DMS114 treated with DMSO at 0.1 percent for 48 hours (cell line): ENCODE data around the gene MYL7.
"Not testable (repeated sequence)": the region's sequence is repeated elsewhere in the genome, so short reads cannot be mapped to it uniquely, and the experiment has no call there.

Source experiments
- DNase-seq: peaks from one replicate; lab custom pipeline; 2025; ENCODE audit not compliant: unreplicated experiment; lab: John Stamatoyannopoulos, UW

The MYL7 gene

DNA sequence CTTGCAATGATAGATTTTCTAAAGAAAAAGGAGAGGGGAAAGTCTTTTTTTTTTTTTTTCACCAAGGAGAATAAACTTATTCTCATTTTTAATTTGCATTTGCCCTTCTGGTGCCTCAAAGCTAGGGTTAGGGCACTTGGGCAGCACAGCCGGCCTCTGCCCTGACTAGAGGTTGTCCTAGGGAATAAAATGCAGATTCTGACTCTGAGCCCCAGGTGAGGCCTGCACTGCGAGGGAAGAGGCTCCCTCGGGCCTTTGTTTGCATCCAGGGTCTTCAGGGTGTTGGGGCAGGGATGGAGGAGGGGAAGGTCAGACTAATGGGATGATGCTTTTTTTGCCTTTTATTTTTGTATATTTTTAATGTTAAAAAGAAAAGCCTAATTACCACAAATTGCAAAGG lies 7.8 kb downstream of the MYL7 start:
- DNase-seq = no peak

DNA sequence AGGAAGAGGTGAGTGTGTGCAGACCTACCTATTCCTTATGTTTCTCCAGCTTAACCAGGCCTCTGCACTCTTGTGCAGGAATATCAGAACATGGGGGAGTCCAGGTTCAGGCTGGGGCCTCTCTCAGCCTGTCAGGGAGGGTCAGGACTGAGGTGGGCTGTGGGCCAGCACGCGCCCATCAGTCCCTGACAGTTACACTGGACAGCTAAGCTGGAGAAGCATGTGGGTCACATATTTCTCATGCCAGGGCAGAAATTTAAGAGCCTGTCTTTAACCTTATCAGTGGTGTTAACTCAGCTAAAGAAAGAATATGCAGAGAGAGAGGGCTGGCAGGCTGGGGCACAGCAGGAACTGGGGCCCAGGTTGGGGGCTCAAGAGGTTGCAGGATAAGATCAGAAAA lies 9.1 kb downstream of the MYL7 start:
- DNase-seq = no peak

DNA sequence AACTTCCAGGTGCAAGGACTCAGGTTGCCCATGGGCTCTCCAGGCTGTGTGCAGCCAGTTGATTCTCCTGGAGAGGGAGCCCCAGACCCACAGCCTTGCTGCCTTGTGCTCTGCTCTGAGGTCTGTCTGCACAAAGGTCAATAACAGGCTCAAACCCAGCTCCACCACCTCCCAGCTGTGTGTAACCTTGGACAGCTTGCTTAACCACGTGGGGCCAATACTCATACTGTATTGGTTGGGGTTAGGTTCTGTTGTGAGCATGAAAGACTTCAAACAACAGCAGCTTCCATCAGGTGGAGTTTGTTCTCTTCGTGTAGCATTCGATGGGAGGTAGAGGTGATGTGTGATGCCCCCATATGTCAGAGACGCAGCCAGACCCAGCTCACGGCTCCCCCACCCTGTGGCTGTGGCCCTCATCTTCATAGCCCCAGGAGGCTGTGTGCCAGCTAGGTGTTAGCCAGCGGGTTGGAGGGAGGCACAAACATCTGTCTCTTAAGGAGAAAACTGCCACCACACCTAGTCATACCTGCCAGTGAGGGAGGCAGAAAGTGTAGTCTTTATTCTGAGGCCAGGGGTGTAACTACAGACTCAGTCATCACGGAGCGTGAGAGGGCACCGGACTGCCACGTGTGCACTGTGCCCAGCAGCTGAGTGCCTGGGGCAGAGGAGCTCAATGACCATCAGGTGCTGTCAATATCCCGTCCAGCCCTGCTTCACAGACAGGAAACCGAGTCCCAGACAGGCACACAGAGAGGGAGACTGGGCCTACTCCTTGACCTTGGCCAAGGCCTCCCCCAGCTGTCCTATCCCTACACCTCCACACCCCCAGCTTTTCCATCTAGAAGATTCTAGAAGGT lies 9.7 kb downstream of the MYL7 start:
- no peak for DNase-seq

DNA sequence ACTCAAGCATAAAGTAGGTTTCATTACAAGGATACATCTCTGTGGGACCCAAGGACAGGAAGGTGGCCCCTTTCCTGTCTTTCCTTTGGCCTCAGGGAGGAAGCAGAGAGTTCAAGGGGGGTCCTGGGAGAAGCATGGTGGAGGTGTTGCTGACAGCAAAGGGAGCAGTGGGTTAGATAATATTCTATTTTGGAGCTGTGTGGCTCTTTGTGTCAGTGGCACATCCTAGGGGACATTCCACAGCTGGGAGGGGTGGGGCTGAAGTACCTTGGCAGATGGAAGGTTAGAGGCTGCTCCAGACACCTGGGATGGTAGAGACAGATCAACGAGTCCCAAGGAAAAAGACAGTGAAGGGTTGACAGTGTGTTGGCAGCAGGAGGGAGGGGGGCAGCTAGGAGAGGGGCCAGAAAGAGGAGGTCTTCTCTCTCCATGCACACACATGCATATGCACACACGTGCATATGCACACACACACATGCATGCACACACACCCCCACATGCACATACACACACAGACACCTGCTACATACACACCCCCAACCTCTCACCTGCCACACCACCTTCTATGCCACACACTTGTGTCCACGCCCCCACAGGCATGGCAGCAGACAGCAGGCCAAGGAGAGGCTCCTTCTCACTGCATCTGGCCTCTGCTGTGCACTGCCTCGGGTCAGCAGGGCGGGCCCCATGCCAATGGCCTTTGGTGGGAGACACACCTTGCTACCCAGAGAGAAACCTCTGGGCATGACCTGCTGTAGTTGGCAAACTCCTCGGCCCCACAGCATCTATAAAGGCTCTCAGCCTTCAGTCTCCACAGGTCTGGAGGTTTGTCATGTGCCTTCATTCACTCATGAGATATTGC lies 12.2 kb downstream of the MYL7 start:
- no peak for DNase-seq

DNA sequence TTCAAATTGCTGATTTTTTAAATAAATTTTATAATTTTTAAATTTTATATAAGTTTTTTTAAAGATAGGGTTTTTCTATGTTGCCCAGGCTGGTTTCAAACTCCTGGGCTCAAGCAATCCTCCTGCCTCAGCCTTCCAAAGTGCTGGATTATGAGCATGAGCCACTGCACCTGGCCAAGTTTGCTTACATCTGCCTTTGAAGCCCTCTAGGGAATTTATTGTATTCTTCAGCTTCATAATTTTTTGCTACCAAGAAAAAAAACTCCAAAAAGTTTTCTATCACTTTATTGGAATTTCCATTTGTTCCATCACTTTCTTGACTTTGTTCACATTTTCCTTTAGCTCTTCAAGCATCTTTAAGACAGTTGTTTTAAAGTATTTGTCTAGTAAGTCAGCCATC lies 14.0 kb downstream of the MYL7 start:
- no peak for DNase-seq

DNA sequence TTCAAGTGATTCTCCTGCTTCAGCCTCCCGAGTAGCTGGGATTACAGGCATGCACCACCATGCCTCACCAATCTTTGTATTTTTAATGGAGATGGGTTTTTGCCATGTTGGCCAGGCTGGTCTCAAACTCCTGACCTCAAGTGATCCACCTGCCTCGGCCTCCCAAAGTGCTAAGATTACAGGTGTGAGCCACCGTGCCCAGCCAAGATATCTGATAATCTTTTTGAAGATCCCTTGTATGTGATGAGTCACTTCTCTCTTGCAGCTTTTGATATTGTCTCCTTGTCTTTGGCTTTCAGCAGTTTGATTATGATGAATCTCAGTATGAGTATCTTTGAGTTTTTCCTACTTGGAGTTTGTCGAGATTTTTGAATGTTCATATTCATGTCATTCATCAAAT lies 14.6 kb downstream of the MYL7 start:
- not testable (repeated sequence) for DNase-seq

DNA sequence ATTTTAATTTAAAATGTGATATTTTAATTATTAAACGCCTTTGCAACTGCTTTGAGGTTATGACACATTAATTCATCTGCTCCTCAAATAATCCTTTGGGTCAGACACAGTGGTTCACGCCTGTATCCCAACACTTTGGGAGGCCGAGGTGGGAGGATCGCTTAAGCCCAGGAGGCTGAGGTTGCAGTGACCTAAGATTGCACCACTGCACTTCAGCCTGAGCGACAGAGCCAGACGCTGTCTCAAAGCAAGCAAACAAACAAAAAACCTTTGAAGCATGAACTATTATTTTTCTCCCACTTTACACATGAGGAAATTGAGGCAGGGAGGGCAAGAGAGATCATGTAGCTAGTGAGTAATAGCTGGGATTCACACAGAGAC lies 16.3 kb downstream of the MYL7 start:
- no peak for DNase-seq

DNA sequence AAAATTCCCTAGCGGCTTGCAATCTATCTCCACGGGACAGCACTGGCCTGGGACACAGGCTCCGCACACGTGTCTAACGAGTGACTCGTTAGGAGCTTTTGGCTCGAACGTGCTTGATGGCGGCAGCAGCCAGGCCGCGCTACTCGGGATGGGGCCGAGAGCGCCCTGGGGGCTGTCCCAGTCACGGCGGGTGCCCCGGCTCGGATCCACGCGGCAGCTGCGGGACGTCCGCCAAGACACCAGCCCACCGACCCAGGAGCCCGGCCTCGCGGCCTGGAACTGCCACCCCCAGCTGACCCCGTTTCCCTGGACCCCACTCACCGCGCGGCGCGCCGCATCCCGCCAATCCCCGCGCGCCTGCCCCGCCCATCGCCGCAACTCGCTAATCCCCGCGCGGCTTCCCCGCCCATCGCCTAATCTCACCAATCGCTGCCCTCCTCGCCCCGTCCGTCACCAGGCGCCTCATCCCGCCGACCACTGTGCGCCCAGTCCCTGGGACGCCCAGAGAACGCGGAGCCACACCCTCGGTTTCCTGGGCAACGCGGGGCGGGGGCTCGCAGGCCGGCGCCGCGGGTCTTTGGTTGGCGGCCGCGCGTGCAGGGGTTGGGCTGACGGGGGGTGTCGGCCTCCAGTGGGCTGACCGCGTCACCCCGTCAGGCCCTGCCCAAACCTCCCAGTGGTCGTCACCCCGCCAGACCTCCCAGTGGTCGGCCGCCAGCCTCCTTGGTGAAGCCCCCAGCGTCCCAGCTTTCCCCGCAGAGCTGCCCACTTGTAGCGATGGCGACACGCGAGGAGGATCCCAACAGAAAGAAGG lies 17.7 kb downstream of the MYL7 start, which contains the start of gene POLD2:
Gene POLD2, minus strand, starts transcription at position 359 of the 814 bp plus-strand sequence. CDS start 1,495 bp downstream, outside the sequence.
- peak; percentile 98 for DNase-seq

DNA sequence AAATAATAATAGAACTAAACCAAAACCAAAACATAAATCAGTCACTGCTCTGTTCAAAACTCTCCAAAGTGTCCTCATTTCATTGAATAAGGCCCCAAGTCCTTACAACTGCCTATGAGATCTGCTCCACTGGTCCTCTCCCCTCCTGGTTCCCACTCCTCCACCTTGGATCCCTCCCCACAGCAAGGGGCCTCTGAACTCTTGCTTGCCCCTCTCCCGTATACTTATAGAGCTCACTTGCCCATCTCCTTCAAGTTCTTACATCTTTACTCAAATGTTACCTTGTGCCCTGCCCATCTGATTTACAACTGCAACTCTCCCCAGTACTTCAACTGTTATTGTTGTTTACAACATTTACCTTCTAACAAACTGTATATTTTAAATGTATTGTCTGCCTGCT lies 18.6 kb downstream of the MYL7 start:
- no peak for DNase-seq

DNA sequence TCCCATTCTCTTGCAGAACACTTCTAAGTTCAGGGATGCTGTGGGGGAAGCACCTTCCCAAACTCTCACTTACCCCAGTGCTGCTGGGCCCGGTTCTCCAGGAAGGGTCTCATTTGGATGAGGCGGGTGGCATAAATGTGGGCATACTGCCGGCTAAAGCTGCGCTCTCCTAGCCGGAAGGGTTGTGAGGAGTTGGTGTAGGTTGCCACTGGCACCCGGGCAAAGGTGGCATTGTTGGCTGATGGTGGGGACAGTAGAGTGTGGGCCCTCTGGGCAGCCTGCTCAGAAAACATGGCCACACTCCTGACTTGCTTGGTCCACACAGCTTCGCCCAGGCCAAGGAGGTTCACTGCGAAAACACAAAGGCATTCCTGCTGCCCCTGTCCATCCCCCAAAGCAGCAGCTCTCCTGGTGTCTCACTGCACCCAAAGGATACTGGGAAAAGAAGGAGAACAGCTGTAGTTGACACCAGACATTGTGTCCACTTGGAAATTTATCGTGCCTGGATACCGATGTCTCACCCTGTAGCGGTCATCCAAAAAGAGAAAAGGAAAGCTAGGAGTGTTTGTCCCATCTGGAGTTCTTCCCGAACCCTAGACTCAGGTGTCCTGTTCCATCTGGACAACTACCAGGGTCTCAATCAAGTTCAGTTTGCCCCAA lies 19.2 kb downstream of the MYL7 start:
- no peak for DNase-seq

DNA sequence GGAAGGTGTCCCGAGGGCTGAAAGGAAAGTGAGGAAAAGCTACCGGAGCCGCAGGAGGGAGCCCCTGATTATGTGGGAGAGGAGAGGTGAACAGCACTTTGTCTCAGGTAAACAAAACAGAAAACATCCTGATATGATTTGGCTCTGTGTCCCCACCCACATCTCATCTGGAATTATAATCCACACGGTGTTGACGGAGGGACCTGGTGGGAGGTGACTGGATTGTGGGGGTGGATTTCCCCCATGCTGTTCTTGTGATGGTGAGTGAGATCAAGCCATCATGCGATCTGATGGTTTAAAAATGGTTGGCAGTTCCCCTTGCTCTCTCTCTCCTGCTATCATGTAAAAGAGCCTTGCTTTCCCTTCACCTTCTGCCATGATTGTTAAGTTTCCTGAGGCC lies 20.7 kb downstream of the MYL7 start:
- no peak for DNase-seq

DNA sequence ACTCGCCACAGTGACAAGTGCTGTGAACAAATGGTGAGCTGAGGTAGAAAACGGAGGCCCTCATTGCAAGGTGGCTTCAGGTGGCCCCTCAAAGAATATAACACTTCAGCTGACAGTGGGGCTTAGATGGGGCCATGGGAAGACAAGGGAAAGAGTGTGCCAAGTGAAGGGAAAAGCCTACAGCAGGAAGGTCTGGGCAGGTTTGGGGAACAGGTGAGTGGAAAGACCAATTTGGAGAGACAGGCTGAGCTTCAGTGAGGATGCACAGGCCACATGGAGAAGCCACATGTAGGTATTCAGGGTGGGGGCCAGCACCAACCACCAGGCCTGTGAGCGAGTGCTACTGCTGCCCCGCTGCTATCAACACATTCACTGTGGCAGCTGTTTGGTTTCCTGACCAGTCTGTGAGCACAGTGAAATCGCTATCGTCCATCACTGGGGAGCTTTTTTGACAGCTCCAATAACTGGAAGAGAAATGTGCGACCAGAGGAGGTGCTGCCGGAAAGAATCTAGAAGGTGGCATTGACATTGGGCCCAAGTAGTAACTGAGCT lies 21.2 kb downstream of the MYL7 start:
- no peak for DNase-seq

DNA sequence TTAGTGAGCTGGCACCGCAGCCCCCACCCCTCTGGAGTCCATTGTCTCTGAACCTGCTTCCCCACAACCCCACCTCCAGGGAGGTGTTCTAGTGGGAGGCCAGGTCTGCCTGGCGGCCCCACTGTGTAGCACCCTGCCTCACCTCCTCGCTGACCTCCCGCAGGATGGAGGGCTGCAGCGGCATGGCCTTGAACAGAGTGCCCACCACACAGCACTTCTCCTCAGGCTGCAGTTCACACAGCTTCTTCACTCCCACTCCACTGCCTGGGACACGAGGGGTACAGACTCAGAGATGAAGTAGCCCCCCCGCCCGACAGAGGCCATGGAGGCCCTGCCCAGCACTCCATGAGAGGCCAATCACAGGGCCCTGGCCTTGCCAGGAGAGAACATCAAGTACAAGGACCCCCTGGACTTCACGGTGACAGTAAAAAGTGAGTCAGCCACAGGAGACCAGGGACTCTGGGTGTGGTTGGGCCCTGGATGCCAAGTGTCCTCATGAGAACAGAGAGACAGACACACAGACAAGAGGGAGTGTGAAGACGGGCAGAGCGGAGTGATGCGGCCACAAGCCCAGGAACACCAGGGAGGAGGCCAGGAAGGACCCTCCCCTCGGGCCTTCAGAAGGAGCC lies 23.2 kb downstream of the MYL7 start:
- no peak for DNase-seq

DNA sequence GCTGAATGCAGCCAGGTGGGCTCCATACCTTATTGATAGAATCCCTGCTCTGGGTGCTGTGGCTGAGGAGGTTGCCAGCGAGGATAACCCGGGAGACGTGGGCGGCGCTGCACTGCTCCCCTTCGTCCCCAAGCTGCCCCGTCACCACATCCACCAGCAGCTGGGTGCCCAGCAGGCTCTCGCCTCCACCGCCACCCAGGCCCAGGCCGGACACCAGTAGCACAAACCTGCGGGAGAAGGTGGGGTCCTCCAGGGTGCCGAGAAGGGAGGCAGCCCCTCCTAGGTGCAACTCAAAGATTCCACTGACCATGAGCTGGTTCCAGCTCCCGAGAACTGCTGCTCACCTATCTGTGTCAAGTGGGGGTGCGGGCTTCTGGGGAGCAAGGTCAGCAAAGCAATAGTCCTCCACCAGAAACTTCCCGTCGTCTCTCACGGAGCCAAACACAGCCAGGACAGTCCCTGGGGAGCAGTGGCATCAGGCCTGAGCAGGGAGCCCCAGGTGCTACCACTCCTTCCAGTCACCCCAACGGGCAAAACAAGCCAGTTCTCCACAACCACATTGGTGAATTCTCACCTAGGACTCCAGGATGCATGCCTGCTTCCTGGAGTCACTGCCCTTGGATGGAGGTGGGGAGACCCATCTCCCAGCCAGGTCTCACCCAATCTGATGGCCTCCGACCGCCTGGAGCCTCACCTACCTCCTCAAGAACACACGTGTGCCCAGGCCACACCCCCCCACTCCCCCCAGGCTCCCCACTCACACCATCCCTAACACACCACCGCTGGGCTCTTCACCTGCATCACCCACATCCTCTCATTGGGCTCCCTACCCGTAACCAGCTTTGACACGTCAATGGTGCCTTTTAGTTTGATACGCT lies 24.1 kb downstream of the MYL7 start:
- no peak for DNase-seq

DNA sequence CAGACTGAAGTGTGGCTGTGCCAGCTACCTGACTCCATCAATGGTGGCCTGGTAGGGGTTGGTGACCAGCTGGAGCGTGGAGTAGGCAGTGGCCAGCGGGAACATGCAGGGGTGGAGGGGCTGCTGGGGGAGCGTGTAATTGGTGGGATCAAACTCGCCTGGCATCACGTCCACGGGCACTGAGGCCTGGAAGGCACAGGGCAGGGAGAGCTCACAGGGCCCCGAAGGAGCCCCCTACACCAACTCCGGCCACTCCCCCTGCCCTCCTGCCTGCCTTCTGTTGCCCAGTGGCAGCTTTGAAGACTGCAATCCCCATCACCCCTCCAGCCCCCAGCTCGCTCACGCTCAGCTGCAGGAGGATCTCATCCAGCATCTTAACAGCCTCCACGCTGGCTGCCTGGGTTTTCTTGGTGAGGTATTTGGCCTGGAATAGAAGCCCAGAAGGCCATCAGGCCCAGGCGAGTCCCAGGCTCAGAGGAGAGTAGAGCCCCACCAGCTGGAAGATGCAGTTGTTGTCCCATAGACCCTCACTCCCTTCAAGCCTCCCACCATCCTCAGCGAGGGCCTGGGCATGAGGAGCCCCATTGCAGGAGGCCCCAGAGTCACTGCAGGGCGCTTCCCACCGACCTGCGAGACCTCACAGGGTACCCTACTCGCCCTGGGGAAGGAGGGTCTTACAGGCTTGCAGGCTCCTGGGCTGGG lies 24.9 kb downstream of the MYL7 start:
- DNase-seq = no peak

DNA sequence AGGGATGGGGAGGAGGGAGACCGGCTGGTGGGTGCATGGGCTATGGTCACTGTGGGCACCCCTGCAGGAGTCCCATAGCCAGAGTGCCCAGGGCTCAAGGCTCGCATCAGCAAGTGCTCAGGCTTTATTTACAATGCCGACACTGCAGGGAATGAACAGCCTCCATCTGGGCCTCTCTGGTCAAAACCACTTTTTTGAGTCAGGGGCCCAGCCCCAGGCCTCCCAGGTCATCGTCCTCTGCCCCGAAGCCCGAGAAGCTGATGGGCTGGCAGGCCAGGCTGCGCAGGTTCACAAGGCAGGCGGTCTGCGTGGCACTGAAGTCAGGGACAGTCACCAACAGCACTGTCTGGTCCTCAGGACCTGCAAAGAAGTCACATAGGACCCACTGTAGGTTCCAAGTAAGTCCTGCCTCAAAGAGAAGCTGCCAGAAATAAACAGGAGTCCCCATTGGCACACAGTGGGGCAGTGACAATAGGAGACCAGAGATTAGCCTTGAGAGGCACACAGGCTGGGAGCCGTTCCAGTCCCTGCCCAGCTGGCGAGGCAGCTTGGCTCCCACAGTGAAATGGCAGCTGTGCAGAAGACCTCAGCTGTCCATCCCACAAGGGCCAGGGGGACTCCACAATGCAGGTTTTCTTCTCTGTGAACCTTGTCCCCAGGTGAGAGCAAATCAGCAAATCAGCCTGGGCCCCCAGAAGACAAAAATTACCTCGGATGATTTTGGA lies 26.4 kb downstream of the MYL7 start:
- DNase-seq = no peak

DNA sequence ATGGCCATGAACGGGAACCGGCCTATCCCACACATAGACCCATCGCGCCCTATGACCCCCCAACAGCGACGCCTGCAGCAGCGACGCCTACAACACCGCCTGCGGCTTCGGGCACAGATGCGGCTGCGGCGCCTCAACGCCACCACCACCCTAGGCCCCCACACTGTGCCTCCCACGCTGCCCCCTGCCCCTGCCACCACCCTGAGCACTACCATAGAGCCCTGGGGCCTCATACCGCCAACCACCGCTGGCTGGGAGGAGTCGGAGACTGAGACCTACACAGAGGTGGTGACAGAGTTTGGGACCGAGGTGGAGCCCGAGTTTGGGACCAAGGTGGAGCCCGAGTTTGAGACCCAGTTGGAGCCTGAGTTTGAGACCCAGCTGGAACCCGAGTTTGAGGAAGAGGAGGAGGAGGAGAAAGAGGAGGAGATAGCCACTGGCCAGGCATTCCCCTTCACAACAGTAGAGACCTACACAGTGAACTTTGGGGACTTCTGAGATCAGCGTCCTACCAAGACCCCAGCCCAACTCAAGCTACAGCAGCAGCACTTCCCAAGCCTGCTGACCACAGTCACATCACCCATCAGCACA lies 27.3 kb downstream of the MYL7 start:
- DNase-seq = no peak
